GM23338 (cell line): ENCODE data around the gene PTTG1IP.

Source experiments
- CTCF ChIP-seq, 2 experiments: fragments of 200-600 bp in 1 of 2; sonication (generic) in 1 of 2; conservative IDR thresholded peaks; 2 replicates each; pipeline versions ENCODE4 v1.5.1 to v1.6.1; 2016 to 2017; ENCODE audit warnings: antibody characterized with exemption in 2 of 2, low read depth in 2 of 2, mild to moderate bottlenecking in 2 of 2, moderate library complexity in 1 of 2
- EZH2 ChIP-seq: fragments of 200-600 bp; sonication (generic); IDR thresholded peaks from one replicate; pipeline ENCODE4 v1.8.0; 2017; ENCODE audit warnings: antibody characterized with exemption, mild to moderate bottlenecking, low read depth; ENCODE audit not compliant: unreplicated experiment
- TF ChIP-seq, protein P1 (sequence below): IDR thresholded peaks from one replicate; pipeline ENCODE4 v1.6.1; 2018; ENCODE audit warnings: antibody characterized with exemption; ENCODE audit not compliant: unreplicated experiment

DNA sequence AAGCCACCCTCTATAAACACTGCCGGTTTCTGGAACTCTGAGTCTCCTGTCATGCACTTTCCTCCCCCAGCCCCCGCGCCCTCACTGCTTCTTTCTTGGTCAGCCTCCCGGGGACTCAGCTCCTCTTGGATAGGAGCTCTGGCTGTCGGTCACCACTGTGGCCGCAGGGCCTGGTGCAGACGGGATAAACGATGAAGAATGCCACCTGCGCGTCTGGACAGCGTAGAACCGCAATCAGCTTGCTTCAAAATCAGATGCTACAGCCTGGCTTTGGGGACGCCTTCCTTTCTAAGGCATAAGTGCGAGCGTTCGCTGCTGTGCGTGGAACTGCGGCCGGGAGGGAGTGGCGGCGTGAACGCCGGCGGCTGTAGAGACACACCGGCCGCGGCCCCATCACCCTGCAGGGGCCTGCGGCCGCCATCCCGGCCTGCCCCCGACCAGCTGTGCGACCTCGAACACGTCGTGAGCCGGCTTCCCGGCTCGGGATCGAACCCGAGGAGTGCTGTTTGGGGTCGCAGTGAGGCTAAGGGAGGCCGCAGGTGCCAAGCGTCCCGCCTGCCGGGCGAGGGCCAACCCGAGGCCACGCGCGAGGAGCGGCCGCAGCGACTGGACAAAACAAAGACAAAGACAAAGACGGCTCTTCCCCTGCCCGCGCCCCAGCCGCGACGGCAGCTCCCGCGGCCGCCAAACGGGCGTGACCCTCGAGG lies 688 bp downstream of the PTTG1IP start:
- no peak for TF ChIP-seq CTCF (conservative IDR thresholded peaks at IDR 0.05; ENCODE audit: low read depth in 2 of 2)
- TF ChIP-seq EZH2: no peak
- TF ChIP-seq, protein P1, sequence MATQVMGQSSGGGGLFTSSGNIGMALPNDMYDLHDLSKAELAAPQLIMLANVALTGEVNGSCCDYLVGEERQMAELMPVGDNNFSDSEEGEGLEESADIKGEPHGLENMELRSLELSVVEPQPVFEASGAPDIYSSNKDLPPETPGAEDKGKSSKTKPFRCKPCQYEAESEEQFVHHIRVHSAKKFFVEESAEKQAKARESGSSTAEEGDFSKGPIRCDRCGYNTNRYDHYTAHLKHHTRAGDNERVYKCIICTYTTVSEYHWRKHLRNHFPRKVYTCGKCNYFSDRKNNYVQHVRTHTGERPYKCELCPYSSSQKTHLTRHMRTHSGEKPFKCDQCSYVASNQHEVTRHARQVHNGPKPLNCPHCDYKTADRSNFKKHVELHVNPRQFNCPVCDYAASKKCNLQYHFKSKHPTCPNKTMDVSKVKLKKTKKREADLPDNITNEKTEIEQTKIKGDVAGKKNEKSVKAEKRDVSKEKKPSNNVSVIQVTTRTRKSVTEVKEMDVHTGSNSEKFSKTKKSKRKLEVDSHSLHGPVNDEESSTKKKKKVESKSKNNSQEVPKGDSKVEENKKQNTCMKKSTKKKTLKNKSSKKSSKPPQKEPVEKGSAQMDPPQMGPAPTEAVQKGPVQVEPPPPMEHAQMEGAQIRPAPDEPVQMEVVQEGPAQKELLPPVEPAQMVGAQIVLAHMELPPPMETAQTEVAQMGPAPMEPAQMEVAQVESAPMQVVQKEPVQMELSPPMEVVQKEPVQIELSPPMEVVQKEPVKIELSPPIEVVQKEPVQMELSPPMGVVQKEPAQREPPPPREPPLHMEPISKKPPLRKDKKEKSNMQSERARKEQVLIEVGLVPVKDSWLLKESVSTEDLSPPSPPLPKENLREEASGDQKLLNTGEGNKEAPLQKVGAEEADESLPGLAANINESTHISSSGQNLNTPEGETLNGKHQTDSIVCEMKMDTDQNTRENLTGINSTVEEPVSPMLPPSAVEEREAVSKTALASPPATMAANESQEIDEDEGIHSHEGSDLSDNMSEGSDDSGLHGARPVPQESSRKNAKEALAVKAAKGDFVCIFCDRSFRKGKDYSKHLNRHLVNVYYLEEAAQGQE: no peak
